Adrenal gland (tissue), 5 donors: ENCODE data around the gene CCDC148.

ENCODE experiments used
- CTCF ChIP-seq, 6 experiments: fragments of 450-650 bp in 4 of 6; fragments of 200-600 bp in 2 of 6; sonication (generic) in 1 of 6; IDR thresholded peaks; 1 replicate in 5 of 6; 2 replicates in 1 of 6; pipeline versions ENCODE4 v1.5.1 to v1.8.0; 2016 to 2021; ENCODE audit warnings: antibody characterized with exemption in 6 of 6, mild to moderate bottlenecking in 2 of 6, moderate library complexity in 1 of 6
- POLR2A ChIP-seq, 2 donors: fragments of 450-650 bp; IDR thresholded peaks; one replicate each; pipeline ENCODE4 v1.6.1; 2017; ENCODE audit warnings: antibody characterized with exemption in 2 of 2, mild to moderate bottlenecking in 2 of 2, moderate library complexity in 1 of 2
- donor health status: DM: no; HTN: no; CAD: no.

GRCh38 chr2:158473719-158474392, 17.3 kb upstream of the CCDC148 start:
- TF ChIP-seq CTCF (IDR thresholded peaks at IDR 0.05) (no peak), POLR2A (IDR thresholded peaks at IDR 0.05) (no peak)
